Fibroblast of lung (primary cell): ENCODE results near the gene SH3PXD2A. TPM values are rescaled to one million over a fixed set of nuclear protein-coding genes. Genes with fewer than 3 reads are reported as not detected.

ENCODE experiments used
- DNase-seq, 2 donors: peaks; one replicate each; pipeline versions ENCODE4 v3.0.0 to v3.0.0-alpha.2; 2010; ENCODE audit warnings: low read depth in 2 of 2
- H2AFZ ChIP-seq: 2 replicates; pipeline ENCODE4 v1.5.1; 2012; ENCODE audit warnings: low read length, control low read depth, inconsistent platforms
- H3K27ac ChIP-seq: 2 replicates; pipeline ENCODE4 v1.5.1; 2011; ENCODE audit warnings: low read length, control low read depth; ENCODE audit not compliant: insufficient read depth
- H3K27me3 ChIP-seq: 2 replicates; pipeline ENCODE4 v1.5.1; 2011; ENCODE audit warnings: mild to moderate bottlenecking, low read length; ENCODE audit not compliant: control insufficient read depth, insufficient read depth
- H3K36me3 ChIP-seq: 2 replicates; pipeline ENCODE4 v1.5.1; 2011; ENCODE audit warnings: low read length; ENCODE audit not compliant: control insufficient read depth, insufficient read depth
- H3K4me1 ChIP-seq: 2 replicates; pipeline ENCODE4 v1.5.1; 2011; ENCODE audit warnings: low read length; ENCODE audit not compliant: control insufficient read depth, insufficient read depth; ENCODE audit errors: extremely low read depth
- H3K4me2 ChIP-seq: 2 replicates; pipeline ENCODE4 v1.5.1; 2011; ENCODE audit warnings: low read length, control low read depth; ENCODE audit not compliant: insufficient read depth; ENCODE audit errors: extremely low read depth
- H3K4me3 ChIP-seq, 4 experiments: fragments of 200-600 bp in 1 of 4; sonication (generic) in 1 of 4; replicated peaks in 1 of 4; 2 replicates each; pipeline ENCODE4 v1.5.1; 2011 to 2016; ENCODE audit warnings: low read length in 4 of 4, low read depth in 3 of 4, mild to moderate bottlenecking in 3 of 4, control low read depth in 2 of 4, inconsistent platforms in 1 of 4, mixed read lengths in 1 of 4; ENCODE audit not compliant: insufficient read depth in 1 of 4; ENCODE audit errors: control extremely low read depth in 1 of 4
- H3K79me2 ChIP-seq: 2 replicates; pipeline ENCODE4 v1.5.1; 2012; ENCODE audit warnings: mild to moderate bottlenecking, low read length, inconsistent platforms; ENCODE audit not compliant: control insufficient read depth, insufficient read depth
- H3K9ac ChIP-seq: 2 replicates; pipeline ENCODE4 v1.5.1; 2011; ENCODE audit warnings: mild to moderate bottlenecking, low read length, control low read depth; ENCODE audit not compliant: insufficient read depth
- H3K9me3 ChIP-seq: 2 replicates; pipeline ENCODE4 v1.5.1; 2012; ENCODE audit warnings: low read depth, low read length; ENCODE audit not compliant: control insufficient read depth, insufficient read depth
- H4K20me1 ChIP-seq: 2 replicates; pipeline ENCODE4 v1.5.1; 2011; ENCODE audit warnings: low read length; ENCODE audit not compliant: control insufficient read depth, insufficient read depth; ENCODE audit errors: extremely low read depth
- CTCF ChIP-seq, 2 donors: IDR thresholded peaks in 1 of 2; conservative IDR thresholded peaks in 1 of 2; 1 replicate in 1 of 2; 2 replicates in 1 of 2; pipeline ENCODE4 v1.5.1; 2011 to 2012; ENCODE audit warnings: low read length in 2 of 2, control low read depth in 1 of 2, inconsistent platforms in 1 of 2, low read depth in 1 of 2, mild to moderate bottlenecking in 1 of 2
- EZH2 ChIP-seq: IDR thresholded peaks from 2 replicates; pipeline ENCODE4 v1.5.1; 2012; ENCODE audit warnings: low read length, control low read depth, mild to moderate bottlenecking; ENCODE audit errors: missing control alignments
- polyA plus RNA-seq, 2 donors: library from polyadenylated mRNA; depleted of rRNA in 1 of 2; stranded (reverse) in 1 of 2; unstranded in 1 of 2; fragments of >200 nt; gene quantifications; 2 replicates each; pipeline ENCODE4 v1.2.1, GENCODE V29; 2011 to 2012; ENCODE audit warnings: missing spikeins in 1 of 2
- total RNA-seq: library from RNA; depleted of rRNA; stranded (reverse); fragments of >200 nt; gene quantifications from 2 replicates; pipeline ENCODE4 v1.2.1, GENCODE V29; 2014

SH3PXD2A gene
- total and polyA plus RNA-seq, 2 donors (not counting 1 experiment from before 2014, with no cell fraction given), result 25.5 to 33.2 TPM

GRCh38 chr10:103843854-103844570, 11.4 kb downstream of the SH3PXD2A start:
- H3K79me2 ChIP-seq, result peaks cover 34% of the 10 kb centered on the region
- no peak overlapping the region for H3K4me2 ChIP-seq
- peak overlapping the region; percentile 27 for H3K27ac ChIP-seq
- no peaks in the 10 kb centered on the region for H3K9me3 ChIP-seq
- H3K4me3 ChIP-seq, result no peak overlapping the region
- H3K4me1 ChIP-seq, result peaks cover 13% of the 10 kb centered on the region
- no peaks in the 10 kb centered on the region for H3K27me3 ChIP-seq
- DNase-seq, result peak in 1 of 2 donors; percentile 53
- TF ChIP-seq CTCF (conservative IDR thresholded peaks at IDR 0.05 in 1 of 2, IDR thresholded peaks at IDR 0.05 in 1 of 2; ENCODE audit: low read depth in 1 of 2, low read length in 2 of 2) (no peak), EZH2 (no peak)
- H4K20me1 ChIP-seq, result no peaks in the 10 kb centered on the region
- no peaks in the 10 kb centered on the region for H3K36me3 ChIP-seq
- H2AFZ ChIP-seq, result no peak overlapping the region
- H3K9ac ChIP-seq, result no peak overlapping the region

DNA sequence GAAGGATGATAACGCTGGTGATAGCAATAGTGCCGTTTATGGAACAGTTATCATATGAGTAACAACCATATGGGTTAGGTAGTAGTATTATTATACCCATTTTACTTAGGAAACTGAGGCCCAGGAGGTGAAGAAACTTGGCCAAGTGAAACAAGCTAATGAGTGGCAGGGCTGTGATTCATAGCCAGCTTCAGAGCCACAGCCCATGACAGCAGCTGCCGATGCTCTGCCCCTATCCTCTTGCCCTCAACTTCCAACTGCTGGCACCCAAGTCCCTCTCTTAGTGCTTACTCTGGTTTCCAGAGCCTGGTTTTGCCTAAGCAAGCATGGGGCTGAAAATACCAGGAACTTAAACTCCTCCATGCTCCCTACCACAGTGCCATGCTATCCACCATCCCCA, 12.3 kb downstream of the SH3PXD2A start:
- no peak overlapping the region for H3K4me3 ChIP-seq
- no peak for DNase-seq
- peaks cover 15% of the 10 kb centered on the region for H3K4me1 ChIP-seq
- H4K20me1 ChIP-seq, result no peaks in the 10 kb centered on the region
- no peak overlapping the region for H3K27ac ChIP-seq
- no peak overlapping the region for H3K4me2 ChIP-seq
- H3K9ac ChIP-seq, result no peak overlapping the region
- H3K79me2 ChIP-seq, result peaks cover 31% of the 10 kb centered on the region
- H2AFZ ChIP-seq, result no peak overlapping the region
- no peak for TF ChIP-seq CTCF (conservative IDR thresholded peaks at IDR 0.05 in 1 of 2, IDR thresholded peaks at IDR 0.05 in 1 of 2; ENCODE audit: low read depth in 1 of 2, low read length in 2 of 2)
- TF ChIP-seq EZH2, result no peak
- no peaks in the 10 kb centered on the region for H3K9me3 ChIP-seq
- H3K36me3 ChIP-seq, result no peaks in the 10 kb centered on the region
- no peaks in the 10 kb centered on the region for H3K27me3 ChIP-seq

- no peak overlapping the region for H2AFZ ChIP-seq
- no peaks in the 10 kb centered on the region for H3K36me3 ChIP-seq
- H3K4me1 ChIP-seq, result peaks cover 15% of the 10 kb centered on the region
- H3K9ac ChIP-seq, result no peak overlapping the region
- no peak for DNase-seq
- H3K4me2 ChIP-seq, result no peak overlapping the region
- H3K9me3 ChIP-seq, result no peaks in the 10 kb centered on the region
- H3K4me3 ChIP-seq, result no peak overlapping the region
- H3K27me3 ChIP-seq, result no peaks in the 10 kb centered on the region
- no peak overlapping the region for H3K27ac ChIP-seq
- no peak for TF ChIP-seq CTCF (conservative IDR thresholded peaks at IDR 0.05 in 1 of 2, IDR thresholded peaks at IDR 0.05 in 1 of 2; ENCODE audit: low read depth in 1 of 2, low read length in 2 of 2)
- no peak for TF ChIP-seq EZH2
- H3K79me2 ChIP-seq, result peaks cover 31% of the 10 kb centered on the region
- no peaks in the 10 kb centered on the region for H4K20me1 ChIP-seq
Measured at GRCh38 chr10:103842605-103843004, 12.8 kb downstream of the SH3PXD2A start.
